ENCODE results near the gene IGLON5.

IGLON5 gene

GRCh38 chr19:51356159-51356801, 44.8 kb downstream of the IGLON5 start:
- TF ChIP-seq CTCF (IDR thresholded peaks at IDR 0.05; ENCODE audit: borderline replicate concordance, insufficient read depth, low read depth, low read length) = no peak
- no peak overlapping the region for H3K4me3 ChIP-seq (ENCODE audit: low read depth, low read length)

- H3K4me3 ChIP-seq (ENCODE audit: low read depth, low read length) = no peak overlapping the region
- no peak for TF ChIP-seq CTCF (IDR thresholded peaks at IDR 0.05; ENCODE audit: borderline replicate concordance, insufficient read depth, low read depth, low read length)
Measured at GRCh38 chr19:51357952-51358351, 46.5 kb downstream of the IGLON5 start.

- no peak for TF ChIP-seq CTCF (IDR thresholded peaks at IDR 0.05; ENCODE audit: borderline replicate concordance, insufficient read depth, low read depth, low read length)
- no peak overlapping the region for H3K4me3 ChIP-seq (ENCODE audit: low read depth, low read length)
Measured at GRCh38 chr19:51359294-51359693, 47.9 kb downstream of the IGLON5 start.

GRCh38 chr19:51361239-51361638, 49.8 kb downstream of the IGLON5 start:
- H3K4me3 ChIP-seq (ENCODE audit: low read depth, low read length) = no peak overlapping the region
- TF ChIP-seq CTCF (IDR thresholded peaks at IDR 0.05; ENCODE audit: borderline replicate concordance, insufficient read depth, low read depth, low read length) = no peak

- TF ChIP-seq CTCF (IDR thresholded peaks at IDR 0.05; ENCODE audit: borderline replicate concordance, insufficient read depth, low read depth, low read length) = no peak
- H3K4me3 ChIP-seq (ENCODE audit: low read depth, low read length) = no peak overlapping the region
Measured at GRCh38 chr19:51364200-51365106, 53.0 kb downstream of the IGLON5 start.

GRCh38 chr19:51365211-51365964, 53.9 kb downstream of the IGLON5 start:
- H3K4me3 ChIP-seq (ENCODE audit: low read depth, low read length) = peak overlapping the region; percentile 73
- TF ChIP-seq CTCF (IDR thresholded peaks at IDR 0.05; ENCODE audit: borderline replicate concordance, insufficient read depth, low read depth, low read length) = no peak

Measured in GM12875 (cell line).